HEK293 (cell line): ENCODE results near the gene OPN5.

Source experiments
- CTCF ChIA-PET: fragments of 350-600 bp; formaldehyde crosslinking; extraction: SDS; loops from one replicate; lab custom pipeline; 2021; ENCODE audit warnings: antibody characterized with exemption; lab: Yijun Ruan, JAX
- POLR2A ChIA-PET: fragments of 300-600 bp; formaldehyde crosslinking; extraction: SDS; loops from one replicate; lab custom pipeline; 2020; ENCODE audit warnings: antibody characterized with exemption, inconsistent platforms; lab: Yijun Ruan, JAX
- H3K27ac ChIP-seq: fragments of 200-500 bp; sonication (Bioruptor generic); 2 replicates; pipeline ENCODE4 v1.5.1; 2014; ENCODE audit warnings: low read depth, low read length, control low read depth, inconsistent platforms; ENCODE audit errors: extremely low read depth
- H3K36me3 ChIP-seq, 2 experiments: fragments of 200-500 bp in 1 of 2; sonication (Bioruptor generic) in 1 of 2; 1 replicate in 1 of 2; 2 replicates in 1 of 2; pipeline ENCODE4 v1.5.1; 2014 to 2017; ENCODE audit warnings: inconsistent platforms in 2 of 2, low read length in 2 of 2; ENCODE audit not compliant: control insufficient read depth in 2 of 2, insufficient read depth in 1 of 2
- H3K4me1 ChIP-seq: fragments of 200-500 bp; sonication (Bioruptor generic); 2 replicates; pipeline ENCODE4 v1.5.1; 2014; ENCODE audit warnings: mild to moderate bottlenecking, low read length, inconsistent platforms; ENCODE audit not compliant: control insufficient read depth, insufficient read depth
- H3K4me3 ChIP-seq: 2 replicates; pipeline ENCODE4 v1.5.1; 2011; ENCODE audit warnings: low read depth, mild to moderate bottlenecking, control low read depth, low read length, moderate library complexity
- H3K9me3 ChIP-seq: fragments of 200-500 bp; sonication (Bioruptor generic); 2 replicates; pipeline ENCODE4 v1.5.1; 2014; ENCODE audit warnings: low read depth, low read length, inconsistent platforms; ENCODE audit not compliant: control insufficient read depth, insufficient read depth
- HOXA7 ChIP-seq: sonication (generic); formaldehyde crosslinking; IDR thresholded peaks from 2 replicates; pipeline ENCODE4 v1.8.1; 2022; ENCODE audit warnings: missing genetic modification reagents, borderline replicate concordance
- KLF8 ChIP-seq: fragments of 450-650 bp; formaldehyde crosslinking; IDR thresholded peaks from 2 replicates; pipeline ENCODE4 v1.5.1; 2016; ENCODE audit warnings: missing biosample characterization, missing genetic modification characterization
- MYNN ChIP-seq: fragments of 450-650 bp; formaldehyde crosslinking; IDR thresholded peaks from 2 replicates; pipeline ENCODE4 v1.5.1; 2016; ENCODE audit warnings: missing biosample characterization, missing genetic modification characterization, borderline replicate concordance
- SETDB1 ChIP-seq: IDR thresholded peaks from one replicate; pipeline ENCODE4 v1.6.1; 2017; ENCODE audit warnings: mild to moderate bottlenecking, low read length, moderate library complexity, mixed read lengths; ENCODE audit not compliant: insufficient read length
- ZNF121 ChIP-seq: fragments of 450-650 bp; formaldehyde crosslinking; IDR thresholded peaks from 2 replicates; pipeline ENCODE4 v1.5.1; 2016; ENCODE audit warnings: missing biosample characterization, missing genetic modification characterization
- ZNF132 ChIP-seq: fragments of 450-650 bp; formaldehyde crosslinking; IDR thresholded peaks from 2 replicates; pipeline ENCODE4 v1.5.1; 2017; ENCODE audit warnings: missing biosample characterization, missing genetic modification characterization, borderline replicate concordance
- ZNF292 ChIP-seq: fragments of 450-650 bp; formaldehyde crosslinking; IDR thresholded peaks from 2 replicates; pipeline ENCODE4 v1.5.1; 2016; ENCODE audit warnings: low read depth, missing biosample characterization, missing genetic modification characterization, borderline replicate concordance
- ZNF433 ChIP-seq: fragments of 450-650 bp; formaldehyde crosslinking; IDR thresholded peaks from 2 replicates; pipeline ENCODE4 v1.5.1; 2016; ENCODE audit warnings: missing biosample characterization, missing genetic modification characterization, low read depth
- ZNF555 ChIP-seq: fragments of 450-650 bp; formaldehyde crosslinking; conservative IDR thresholded peaks from 2 replicates; pipeline ENCODE4 v1.5.1; 2017; ENCODE audit warnings: missing biosample characterization, mild to moderate bottlenecking, missing genetic modification characterization, inconsistent platforms
- ZNF623 ChIP-seq: fragments of 450-650 bp; formaldehyde crosslinking; IDR thresholded peaks from 2 replicates; pipeline ENCODE4 v1.5.1; 2016; ENCODE audit warnings: missing biosample characterization, missing genetic modification characterization
- ZNF624 ChIP-seq: fragments of 450-650 bp; formaldehyde crosslinking; IDR thresholded peaks from 2 replicates; pipeline ENCODE4 v1.5.1; 2017; ENCODE audit warnings: missing biosample characterization, missing genetic modification characterization
- ZNF658 ChIP-seq: fragments of 450-650 bp; formaldehyde crosslinking; IDR thresholded peaks from 2 replicates; pipeline ENCODE4; 2016; ENCODE audit warnings: missing biosample characterization, missing genetic modification characterization
- ZSCAN16 ChIP-seq: fragments of 450-650 bp; formaldehyde crosslinking; IDR thresholded peaks from 2 replicates; pipeline ENCODE4 v1.5.1; 2016; ENCODE audit warnings: missing biosample characterization, missing genetic modification characterization
- ZXDB ChIP-seq: fragments of 450-650 bp; formaldehyde crosslinking; IDR thresholded peaks from 2 replicates; pipeline ENCODE4 v1.5.1; 2016; ENCODE audit warnings: missing biosample characterization, missing genetic modification characterization
- TF ChIP-seq, protein P1 (sequence below): fragments of 450-650 bp; formaldehyde crosslinking; IDR thresholded peaks from 2 replicates; pipeline ENCODE4 v1.5.1; 2016; ENCODE audit warnings: missing biosample characterization, missing genetic modification characterization
- TF ChIP-seq, protein P2 (sequence below): fragments of 450-650 bp; formaldehyde crosslinking; IDR thresholded peaks from 2 replicates; pipeline ENCODE4 v1.5.1; 2016; ENCODE audit warnings: missing biosample characterization, missing genetic modification characterization
- TF ChIP-seq, protein P3 (sequence below): fragments of 450-650 bp; formaldehyde crosslinking; IDR thresholded peaks from 2 replicates; pipeline ENCODE4 v1.5.1; 2017; ENCODE audit warnings: missing biosample characterization, missing genetic modification characterization
- TF ChIP-seq, protein P4 (sequence below): fragments of 450-650 bp; formaldehyde crosslinking; IDR thresholded peaks from 2 replicates; pipeline ENCODE4 v1.5.1; 2016; ENCODE audit warnings: missing biosample characterization, missing genetic modification characterization
- TF ChIP-seq, protein P5 (sequence below): fragments of 450-650 bp; formaldehyde crosslinking; conservative IDR thresholded peaks from 2 replicates; pipeline ENCODE4 v1.5.1; 2016; ENCODE audit warnings: low read depth, missing biosample characterization, missing genetic modification characterization
- TF ChIP-seq, protein P6 (sequence below): fragments of 450-650 bp; formaldehyde crosslinking; IDR thresholded peaks from 2 replicates; pipeline ENCODE4 v1.5.1; 2017; ENCODE audit warnings: missing biosample characterization, missing genetic modification characterization

Gene OPN5

DNA sequence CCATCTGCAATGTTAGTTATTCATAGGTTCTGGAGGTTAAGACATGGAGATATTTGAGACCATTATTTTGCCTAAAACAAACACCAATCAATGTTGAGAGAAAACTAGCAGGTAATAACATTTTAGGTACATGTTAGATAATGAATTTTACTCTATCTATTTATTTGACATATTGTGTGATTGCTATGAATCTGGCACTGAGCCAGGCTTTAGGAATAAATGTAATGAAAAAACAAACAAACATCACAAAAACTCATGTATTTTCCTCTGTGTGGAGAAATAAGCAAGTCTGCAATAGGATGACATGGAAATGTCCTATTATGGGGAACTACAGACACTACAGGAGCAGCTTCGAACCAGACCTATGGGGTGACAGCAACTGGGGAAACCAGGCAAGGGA lies 57.8 kb downstream of the OPN5 start:
- no peak for TF ChIP-seq MYNN (tag by site-specific recombination)
- TF ChIP-seq, protein P1, sequence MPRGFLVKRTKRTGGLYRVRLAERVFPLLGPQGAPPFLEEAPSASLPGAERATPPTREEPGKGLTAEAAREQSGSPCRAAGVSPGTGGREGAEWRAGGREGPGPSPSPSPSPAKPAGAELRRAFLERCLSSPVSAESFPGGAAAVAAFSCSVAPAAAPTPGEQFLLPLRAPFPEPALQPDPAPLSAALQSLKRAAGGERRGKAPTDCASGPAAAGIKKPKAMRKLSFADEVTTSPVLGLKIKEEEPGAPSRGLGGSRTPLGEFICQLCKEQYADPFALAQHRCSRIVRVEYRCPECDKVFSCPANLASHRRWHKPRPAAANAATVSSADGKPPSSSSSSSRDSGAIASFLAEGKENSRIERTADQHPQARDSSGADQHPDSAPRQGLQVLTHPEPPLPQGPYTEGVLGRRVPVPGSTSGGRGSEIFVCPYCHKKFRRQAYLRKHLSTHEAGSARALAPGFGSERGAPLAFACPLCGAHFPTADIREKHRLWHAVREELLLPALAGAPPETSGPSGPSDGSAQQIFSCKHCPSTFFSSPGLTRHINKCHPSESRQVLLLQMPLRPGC (tag by site-specific recombination), result no peak
- TF ChIP-seq ZNF132 (tag by site-specific recombination), result no peak
- TF ChIP-seq, protein P2, sequence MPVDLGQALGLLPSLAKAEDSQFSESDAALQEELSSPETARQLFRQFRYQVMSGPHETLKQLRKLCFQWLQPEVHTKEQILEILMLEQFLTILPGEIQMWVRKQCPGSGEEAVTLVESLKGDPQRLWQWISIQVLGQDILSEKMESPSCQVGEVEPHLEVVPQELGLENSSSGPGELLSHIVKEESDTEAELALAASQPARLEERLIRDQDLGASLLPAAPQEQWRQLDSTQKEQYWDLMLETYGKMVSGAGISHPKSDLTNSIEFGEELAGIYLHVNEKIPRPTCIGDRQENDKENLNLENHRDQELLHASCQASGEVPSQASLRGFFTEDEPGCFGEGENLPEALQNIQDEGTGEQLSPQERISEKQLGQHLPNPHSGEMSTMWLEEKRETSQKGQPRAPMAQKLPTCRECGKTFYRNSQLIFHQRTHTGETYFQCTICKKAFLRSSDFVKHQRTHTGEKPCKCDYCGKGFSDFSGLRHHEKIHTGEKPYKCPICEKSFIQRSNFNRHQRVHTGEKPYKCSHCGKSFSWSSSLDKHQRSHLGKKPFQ (tag by site-specific recombination), result no peak
- TF ChIP-seq ZNF624 (tag by site-specific recombination), result no peak
- TF ChIP-seq ZNF292 (tag by site-specific recombination), result no peak
- no peak for TF ChIP-seq ZNF658 (tag by site-specific recombination)
- TF ChIP-seq, protein P3, sequence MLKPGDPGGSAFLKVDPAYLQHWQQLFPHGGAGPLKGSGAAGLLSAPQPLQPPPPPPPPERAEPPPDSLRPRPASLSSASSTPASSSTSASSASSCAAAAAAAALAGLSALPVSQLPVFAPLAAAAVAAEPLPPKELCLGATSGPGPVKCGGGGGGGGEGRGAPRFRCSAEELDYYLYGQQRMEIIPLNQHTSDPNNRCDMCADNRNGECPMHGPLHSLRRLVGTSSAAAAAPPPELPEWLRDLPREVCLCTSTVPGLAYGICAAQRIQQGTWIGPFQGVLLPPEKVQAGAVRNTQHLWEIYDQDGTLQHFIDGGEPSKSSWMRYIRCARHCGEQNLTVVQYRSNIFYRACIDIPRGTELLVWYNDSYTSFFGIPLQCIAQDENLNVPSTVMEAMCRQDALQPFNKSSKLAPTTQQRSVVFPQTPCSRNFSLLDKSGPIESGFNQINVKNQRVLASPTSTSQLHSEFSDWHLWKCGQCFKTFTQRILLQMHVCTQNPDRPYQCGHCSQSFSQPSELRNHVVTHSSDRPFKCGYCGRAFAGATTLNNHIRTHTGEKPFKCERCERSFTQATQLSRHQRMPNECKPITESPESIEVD, result no peak
- TF ChIP-seq ZXDB (tag by site-specific recombination), result no peak
- no peak for TF ChIP-seq SETDB1
- no peak for TF ChIP-seq ZNF623
- TF ChIP-seq, protein P4, sequence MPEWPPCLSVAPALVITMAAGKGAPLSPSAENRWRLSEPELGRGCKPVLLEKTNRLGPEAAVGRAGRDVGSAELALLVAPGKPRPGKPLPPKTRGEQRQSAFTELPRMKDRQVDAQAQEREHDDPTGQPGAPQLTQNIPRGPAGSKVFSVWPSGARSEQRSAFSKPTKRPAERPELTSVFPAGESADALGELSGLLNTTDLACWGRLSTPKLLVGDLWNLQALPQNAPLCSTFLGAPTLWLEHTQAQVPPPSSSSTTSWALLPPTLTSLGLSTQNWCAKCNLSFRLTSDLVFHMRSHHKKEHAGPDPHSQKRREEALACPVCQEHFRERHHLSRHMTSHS (tag by site-specific recombination), result no peak
- TF ChIP-seq HOXA7 (CRISPR knock-in tag), result no peak
- TF ChIP-seq ZNF555, result no peak
- TF ChIP-seq ZNF433 (tag by site-specific recombination), result no peak
- no peak for TF ChIP-seq ZNF121 (tag by site-specific recombination)
- TF ChIP-seq, protein P5, sequence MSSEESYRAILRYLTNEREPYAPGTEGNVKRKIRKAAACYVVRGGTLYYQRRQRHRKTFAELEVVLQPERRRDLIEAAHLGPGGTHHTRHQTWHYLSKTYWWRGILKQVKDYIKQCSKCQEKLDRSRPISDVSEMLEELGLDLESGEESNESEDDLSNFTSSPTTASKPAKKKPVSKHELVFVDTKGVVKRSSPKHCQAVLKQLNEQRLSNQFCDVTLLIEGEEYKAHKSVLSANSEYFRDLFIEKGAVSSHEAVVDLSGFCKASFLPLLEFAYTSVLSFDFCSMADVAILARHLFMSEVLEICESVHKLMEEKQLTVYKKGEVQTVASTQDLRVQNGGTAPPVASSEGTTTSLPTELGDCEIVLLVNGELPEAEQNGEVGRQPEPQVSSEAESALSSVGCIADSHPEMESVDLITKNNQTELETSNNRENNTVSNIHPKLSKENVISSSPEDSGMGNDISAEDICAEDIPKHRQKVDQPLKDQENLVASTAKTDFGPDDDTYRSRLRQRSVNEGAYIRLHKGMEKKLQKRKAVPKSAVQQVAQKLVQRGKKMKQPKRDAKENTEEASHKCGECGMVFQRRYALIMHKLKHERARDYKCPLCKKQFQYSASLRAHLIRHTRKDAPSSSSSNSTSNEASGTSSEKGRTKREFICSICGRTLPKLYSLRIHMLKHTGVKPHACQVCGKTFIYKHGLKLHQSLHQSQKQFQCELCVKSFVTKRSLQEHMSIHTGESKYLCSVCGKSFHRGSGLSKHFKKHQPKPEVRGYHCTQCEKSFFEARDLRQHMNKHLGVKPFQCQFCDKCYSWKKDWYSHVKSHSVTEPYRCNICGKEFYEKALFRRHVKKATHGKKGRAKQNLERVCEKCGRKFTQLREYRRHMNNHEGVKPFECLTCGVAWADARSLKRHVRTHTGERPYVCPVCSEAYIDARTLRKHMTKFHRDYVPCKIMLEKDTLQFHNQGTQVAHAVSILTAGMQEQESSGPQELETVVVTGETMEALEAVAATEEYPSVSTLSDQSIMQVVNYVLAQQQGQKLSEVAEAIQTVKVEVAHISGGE, result no peak
- TF ChIP-seq, protein P6, sequence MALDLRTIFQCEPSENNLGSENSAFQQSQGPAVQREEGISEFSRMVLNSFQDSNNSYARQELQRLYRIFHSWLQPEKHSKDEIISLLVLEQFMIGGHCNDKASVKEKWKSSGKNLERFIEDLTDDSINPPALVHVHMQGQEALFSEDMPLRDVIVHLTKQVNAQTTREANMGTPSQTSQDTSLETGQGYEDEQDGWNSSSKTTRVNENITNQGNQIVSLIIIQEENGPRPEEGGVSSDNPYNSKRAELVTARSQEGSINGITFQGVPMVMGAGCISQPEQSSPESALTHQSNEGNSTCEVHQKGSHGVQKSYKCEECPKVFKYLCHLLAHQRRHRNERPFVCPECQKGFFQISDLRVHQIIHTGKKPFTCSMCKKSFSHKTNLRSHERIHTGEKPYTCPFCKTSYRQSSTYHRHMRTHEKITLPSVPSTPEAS (tag by site-specific recombination), result no peak
- no peak for TF ChIP-seq KLF8 (tag by site-specific recombination)
- TF ChIP-seq ZSCAN16 (tag by site-specific recombination), result no peak
- no peak overlapping the region for H3K27ac ChIP-seq
- H3K4me1 ChIP-seq, result no peaks in the 10 kb centered on the region
- no peaks in the 10 kb centered on the region for H3K9me3 ChIP-seq
- no peak overlapping the region for H3K4me3 ChIP-seq
- ChIA-PET CTCF (no interaction called here), POLR2A (no interaction called here)
- H3K36me3 ChIP-seq, result no peaks in the 10 kb centered on the region
